Neural progenitor cell (in vitro differentiated cells): ENCODE data around the gene MCM5. TPM values are rescaled to one million over a fixed set of nuclear protein-coding genes. Genes with fewer than 3 reads are reported as not detected.

Experiments
- DNase-seq: peaks from one replicate; pipeline ENCODE4 v3.0.0-alpha.2; 2016; ENCODE audit warnings: low spot score
- H2AFZ ChIP-seq: fragments of 200-600 bp; sonication (generic); replicated peaks from 2 replicates; pipeline ENCODE4 v1.6.1; 2016; ENCODE audit warnings: antibody characterized with exemption
- H3F3A ChIP-seq: fragments of 200-600 bp; sonication (generic); 2 replicates; pipeline ENCODE4 v1.6.1; 2016; ENCODE audit warnings: antibody characterized with exemption, low read depth
- H3K27ac ChIP-seq: fragments of 200-600 bp; sonication (generic); 2 replicates; pipeline ENCODE4 v1.5.1; 2016; ENCODE audit warnings: mild to moderate bottlenecking
- H3K27me3 ChIP-seq: fragments of 200-600 bp; sonication (generic); 2 replicates; pipeline ENCODE4 v1.6.1; 2016; ENCODE audit warnings: mild to moderate bottlenecking, moderate library complexity
- H3K36me3 ChIP-seq: fragments of 200-600 bp; sonication (generic); 2 replicates; pipeline ENCODE4 v1.5.1; 2016
- H3K4me1 ChIP-seq: fragments of 200-600 bp; sonication (generic); 2 replicates; pipeline ENCODE4 v1.6.1; 2016; ENCODE audit warnings: mixed run types
- H3K4me2 ChIP-seq: fragments of 200-600 bp; sonication (generic); 2 replicates; pipeline ENCODE4 v1.6.1; 2016
- H3K4me3 ChIP-seq: fragments of 200-600 bp; sonication (generic); 2 replicates; pipeline ENCODE4 v1.5.1; 2016
- H3K79me2 ChIP-seq: fragments of 200-600 bp; sonication (generic); 2 replicates; pipeline ENCODE4 v1.6.1; 2016; ENCODE audit warnings: low read depth
- H3K9ac ChIP-seq: fragments of 200-600 bp; sonication (generic); 2 replicates; pipeline ENCODE4 v1.6.1; 2016
- H3K9me3 ChIP-seq: fragments of 200-600 bp; sonication (generic); 2 replicates; pipeline ENCODE4 v1.5.1; 2016; ENCODE audit warnings: low read depth
- H4K20me1 ChIP-seq: fragments of 200-600 bp; sonication (generic); 2 replicates; pipeline ENCODE4 v1.6.1; 2016; ENCODE audit warnings: low read depth
- H3K27ac Mint-ChIP-seq: 3 replicates; pipeline ENCODE4 v1.8.0; 2021; ENCODE audit warnings: mixed read lengths
- H3K27me3 Mint-ChIP-seq: 2 replicates; pipeline ENCODE4 v1.8.0; 2022; ENCODE audit warnings: low read depth, mild to moderate bottlenecking, inconsistent platforms, moderate library complexity, mixed read lengths; ENCODE audit not compliant: insufficient read depth
- H3K36me3 Mint-ChIP-seq: 3 replicates; pipeline ENCODE4 v1.8.0; 2021; ENCODE audit warnings: mixed read lengths
- H3K4me1 Mint-ChIP-seq: 3 replicates; pipeline ENCODE4 v1.8.0; 2021; ENCODE audit warnings: mixed read lengths
- H3K4me3 Mint-ChIP-seq: 3 replicates; pipeline ENCODE4 v1.8.0; 2021; ENCODE audit warnings: mild to moderate bottlenecking, moderate library complexity, mixed read lengths
- H3K9me3 Mint-ChIP-seq: 3 replicates; pipeline ENCODE4 v1.8.0; 2020; ENCODE audit warnings: mixed read lengths
- CTCF ChIP-seq: fragments of 200-600 bp; sonication (generic); IDR thresholded peaks from 2 replicates; pipeline ENCODE4 v1.5.1; 2017; ENCODE audit warnings: antibody characterized with exemption, mild to moderate bottlenecking
- EZH2 ChIP-seq: fragments of 200-600 bp; sonication (generic); IDR thresholded peaks from 2 replicates; pipeline ENCODE4 v1.6.1; 2017; ENCODE audit warnings: antibody characterized with exemption, mild to moderate bottlenecking, moderate library complexity
- EZH2phosphoT487 ChIP-seq: fragments of 200-600 bp; sonication (generic); IDR thresholded peaks from 2 replicates; pipeline ENCODE4 v1.6.1; 2017; ENCODE audit warnings: antibody characterized with exemption
- total RNA-seq: library from RNA; depleted of rRNA; stranded (reverse); fragments of >200 nt; gene quantifications from 2 replicates; pipeline ENCODE4 v1.2.3, GENCODE V29; 2015; ENCODE audit warnings: low replicate concordance

The MCM5 gene
- total RNA-seq, 1 donor from 2014 or later = 131 TPM

GRCh38 chr22:35373781-35374180, 26.2 kb upstream of the MCM5 start:
- no peak for TF ChIP-seq EZH2
- TF ChIP-seq CTCF = no peak
- no peak for TF ChIP-seq EZH2phosphoT487
- Mint-ChIP-seq H3K4me3 (no peak overlapping the region), H3K36me3 (no peaks in the 10 kb centered on the region), H3K9me3 (peaks cover 2% of the 10 kb centered on the region), H3K4me1 (peaks cover 43% of the 10 kb centered on the region), H3K27me3 (peaks cover 17% of the 10 kb centered on the region), H3K27ac (no peak overlapping the region)
- Histone ChIP-seq H3F3A (peaks cover 47% of the 10 kb centered on the region), H2AFZ (no peak overlapping the region), H3K9ac (no peak overlapping the region), H3K4me3 (no peak overlapping the region), H3K4me1 (peaks cover 36% of the 10 kb centered on the region), H4K20me1 (no peaks in the 10 kb centered on the region), H3K27me3 (no peaks in the 10 kb centered on the region), H3K27ac (no peak overlapping the region), H3K36me3 (no peaks in the 10 kb centered on the region), H3K9me3 (no peaks in the 10 kb centered on the region), H3K79me2 (no peaks in the 10 kb centered on the region), H3K4me2 (no peak overlapping the region)
- DNase-seq = no peak

GRCh38 chr22:35375031-35375430, 24.9 kb upstream of the MCM5 start:
- Histone ChIP-seq H3K4me3 (no peak overlapping the region), H4K20me1 (no peaks in the 10 kb centered on the region), H3K27me3 (no peaks in the 10 kb centered on the region), H3F3A (peaks cover 51% of the 10 kb centered on the region), H3K36me3 (no peaks in the 10 kb centered on the region), H3K27ac (no peak overlapping the region), H3K79me2 (no peaks in the 10 kb centered on the region), H3K4me1 (peaks cover 30% of the 10 kb centered on the region), H2AFZ (no peak overlapping the region), H3K4me2 (no peak overlapping the region), H3K9me3 (no peaks in the 10 kb centered on the region), H3K9ac (no peak overlapping the region)
- Mint-ChIP-seq H3K36me3 (no peaks in the 10 kb centered on the region), H3K27me3 (peaks cover 20% of the 10 kb centered on the region), H3K4me3 (no peak overlapping the region), H3K27ac (peak overlapping the region; percentile 36), H3K4me1 (peaks cover 46% of the 10 kb centered on the region), H3K9me3 (peaks cover 2% of the 10 kb centered on the region)
- no peak for TF ChIP-seq CTCF
- TF ChIP-seq EZH2phosphoT487 = no peak
- TF ChIP-seq EZH2 = no peak
- no peak for DNase-seq

- Mint-ChIP-seq H3K27me3 (peaks cover 21% of the 10 kb centered on the region), H3K36me3 (no peaks in the 10 kb centered on the region), H3K9me3 (peaks cover 2% of the 10 kb centered on the region), H3K27ac (peak overlapping the region; percentile 36), H3K4me3 (no peak overlapping the region), H3K4me1 (peaks cover 47% of the 10 kb centered on the region)
- H4K20me1 ChIP-seq = no peaks in the 10 kb centered on the region
- no peak overlapping the region for H3K4me3 ChIP-seq
- no peaks in the 10 kb centered on the region for H3K36me3 ChIP-seq
- TF ChIP-seq EZH2 (no peak), CTCF (no peak), EZH2phosphoT487 (no peak)
- H3K4me1 ChIP-seq = peaks cover 30% of the 10 kb centered on the region
- no peak for DNase-seq
- no peak overlapping the region for H3K4me2 ChIP-seq
- H3F3A ChIP-seq = peaks cover 52% of the 10 kb centered on the region
- H3K27ac ChIP-seq = no peak overlapping the region
- no peak overlapping the region for H3K9ac ChIP-seq
- no peaks in the 10 kb centered on the region for H3K79me2 ChIP-seq
- H3K9me3 ChIP-seq = no peaks in the 10 kb centered on the region
- H2AFZ ChIP-seq = no peak overlapping the region
- no peaks in the 10 kb centered on the region for H3K27me3 ChIP-seq
Observed at GRCh38 chr22:35375526-35375925, 24.4 kb upstream of the MCM5 start.
